GM13976 (cell line): ENCODE data around the gene CNIH3.

Source experiments
- DNase-seq: peaks from one replicate; pipeline ENCODE4 v3.0.0; 2012; ENCODE audit warnings: low spot score
- CTCF ChIP-seq: IDR thresholded peaks from 2 replicates; pipeline ENCODE4 v1.5.1; 2012; ENCODE audit warnings: borderline replicate concordance, mild to moderate bottlenecking; ENCODE audit not compliant: insufficient read depth; ENCODE audit errors: extremely low read depth, missing control alignments, control extremely low read depth
- in situ Hi-C: fragments of 300-500 bp; cut with MboI; formaldehyde crosslinking; loops from one replicate; pipeline ENCODE4 v1.12.0; 2022; ENCODE audit warnings: low sequenced_read_pairs, mixed read lengths, inconsistent platforms; ENCODE audit not compliant: unreplicated experiment

Gene CNIH3

GRCh38 chr1:224734261-224734935, 118.3 kb downstream of the CNIH3 start:
- DNase-seq: no peak
- no peak for TF ChIP-seq CTCF
- in situ Hi-C loops: no loop called here

- in situ Hi-C loops: no loop called here
- DNase-seq: no peak
- no peak for TF ChIP-seq CTCF
Observed at GRCh38 chr1:224735159-224735558, 119.0 kb downstream of the CNIH3 start.

GRCh38 chr1:224736619-224737352, 120.7 kb downstream of the CNIH3 start:
- TF ChIP-seq CTCF: no peak
- peak; percentile 76 for DNase-seq
- in situ Hi-C loops: no loop called here

GRCh38 chr1:224737353-224737727, 121.2 kb downstream of the CNIH3 start:
- no peak for DNase-seq
- no peak for TF ChIP-seq CTCF
- in situ Hi-C loops: no loop called here

- no peak for TF ChIP-seq CTCF
- in situ Hi-C loops: no loop called here
Observed at GRCh38 chr1:224739303-224739996, 123.3 kb downstream of the CNIH3 start.

GRCh38 chr1:224739997-224740684, 124.0 kb downstream of the CNIH3 start:
- peak; percentile 62 for DNase-seq
- no peak for TF ChIP-seq CTCF
- in situ Hi-C loops: no loop called here

More at GRCh38 chr1:224739303-224739996, 123.3 kb downstream of the CNIH3 start:
- no peak for DNase-seq
